Daoy (cell line): ENCODE measurements around the gene ALG2. TPM values are rescaled to one million over a fixed set of nuclear protein-coding genes. Genes with fewer than 3 reads are reported as not detected.

Source experiments
- DNase-seq: peaks from one replicate; pipeline ENCODE4 v3.0.0-alpha.2; 2015; ENCODE audit warnings: low read depth
- total RNA-seq: library from RNA; depleted of rRNA; stranded (reverse); fragments of >200 nt; shearing (Covaris generic); gene quantifications from 2 replicates; pipeline ENCODE4 v1.2.3, GENCODE V29; 2014

ALG2 gene
- total RNA-seq, 1 experiment from 2014 or later = 44.3 TPM

- DNase-seq = no peak
Measured at GRCh38 chr9:99192786-99193465, 28.8 kb downstream of the ALG2 start.

- DNase-seq = no peak
Measured at GRCh38 chr9:99190597-99191283, 31.0 kb downstream of the ALG2 start.

- DNase-seq = no peak
Measured at GRCh38 chr9:99189887-99190596, 31.7 kb downstream of the ALG2 start.

- DNase-seq = no peak
Measured at GRCh38 chr9:99189186-99189585, 32.6 kb downstream of the ALG2 start.

- no peak for DNase-seq
Measured at GRCh38 chr9:99187311-99187710, 34.4 kb downstream of the ALG2 start.

- DNase-seq = no peak
Measured at GRCh38 chr9:99185934-99186333, 35.8 kb downstream of the ALG2 start.

- DNase-seq = no peak
Measured at GRCh38 chr9:99185348-99185632, 36.5 kb downstream of the ALG2 start.

- peak; percentile 96 for DNase-seq
Measured at GRCh38 chr9:99184475-99185347, 37.0 kb downstream of the ALG2 start.

GRCh38 chr9:99184110-99184474 is 37.6 kb downstream of the ALG2 start:
- no peak for DNase-seq

GRCh38 chr9:99183616-99184015 is 38.1 kb downstream of the ALG2 start:
- DNase-seq = no peak

GRCh38 chr9:99182356-99182755 is 39.4 kb downstream of the ALG2 start:
- DNase-seq = no peak

- peak; percentile 88 for DNase-seq
Measured at GRCh38 chr9:99181621-99182020, 40.1 kb downstream of the ALG2 start.

GRCh38 chr9:99181206-99181605 is 40.5 kb downstream of the ALG2 start:
- no peak for DNase-seq

- no peak for DNase-seq
Measured at GRCh38 chr9:99180662-99181061, 41.1 kb downstream of the ALG2 start.

GRCh38 chr9:99180199-99180598 is 41.5 kb downstream of the ALG2 start:
- DNase-seq = no peak

GRCh38 chr9:99178912-99179872 is 42.5 kb downstream of the ALG2 start:
- DNase-seq = no peak

GRCh38 chr9:99177576-99178366 is 44.0 kb downstream of the ALG2 start:
- no peak for DNase-seq

- no peak for DNase-seq
Measured at GRCh38 chr9:99176527-99177013, 45.2 kb downstream of the ALG2 start.

- no peak for DNase-seq
Measured at GRCh38 chr9:99173570-99174504, 47.9 kb downstream of the ALG2 start.
